IPS DF 19.7 (cell line): ENCODE measurements around the gene C10orf90.

ENCODE experiments used
- DNase-seq: peaks from one replicate; pipeline ENCODE4 v3.0.0-alpha.2; 2013; ENCODE audit warnings: low read depth, low spot score

C10orf90 gene

DNA sequence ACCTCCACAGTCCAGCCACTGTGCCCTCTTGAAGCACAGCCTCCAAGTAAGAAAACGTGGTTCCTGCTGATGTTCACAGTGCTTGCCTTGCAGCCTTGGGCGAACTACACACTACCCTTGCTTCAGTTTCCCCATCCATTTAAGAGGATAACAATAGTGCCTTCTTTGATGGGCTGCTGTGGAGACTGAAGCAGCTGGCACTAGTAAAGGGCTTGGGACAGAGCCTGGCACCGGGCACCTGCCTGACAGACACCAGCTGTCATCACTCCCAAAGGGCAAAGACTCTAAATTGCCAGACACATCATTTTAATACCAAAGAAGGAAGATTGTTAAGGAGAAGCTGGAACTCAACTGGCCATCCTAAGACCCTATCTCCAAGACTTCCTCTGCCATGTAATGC is 3.1 kb upstream of the C10orf90 start:
- DNase-seq: no peak

DNA sequence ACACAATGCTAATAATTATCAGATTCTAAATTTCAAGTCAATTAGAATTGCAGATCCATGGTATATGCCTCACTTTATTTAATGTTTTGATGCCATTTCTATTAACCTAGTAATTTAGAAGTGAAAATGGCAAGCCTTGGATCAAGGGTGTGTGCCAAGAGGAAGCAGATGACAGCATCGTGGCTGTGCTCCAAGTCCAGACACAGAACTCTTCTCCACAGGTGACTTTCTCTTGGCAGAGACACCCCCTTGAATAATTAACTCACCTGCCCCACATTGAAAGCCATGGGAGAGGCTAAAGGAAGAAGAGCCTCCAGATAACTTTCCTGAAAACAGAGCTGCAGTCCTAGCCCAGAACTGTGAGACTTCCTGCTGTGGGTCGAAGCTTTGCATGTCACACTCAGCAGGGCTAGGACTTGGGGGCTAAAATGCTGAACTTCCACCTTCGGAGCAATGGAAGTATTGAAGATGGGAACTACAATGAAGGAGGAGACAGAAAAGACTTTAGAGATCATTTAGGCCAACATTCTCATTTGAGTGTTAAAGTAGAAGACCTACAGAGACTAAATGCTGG is 996 bp upstream of the C10orf90 start:
- DNase-seq: no peak

DNA sequence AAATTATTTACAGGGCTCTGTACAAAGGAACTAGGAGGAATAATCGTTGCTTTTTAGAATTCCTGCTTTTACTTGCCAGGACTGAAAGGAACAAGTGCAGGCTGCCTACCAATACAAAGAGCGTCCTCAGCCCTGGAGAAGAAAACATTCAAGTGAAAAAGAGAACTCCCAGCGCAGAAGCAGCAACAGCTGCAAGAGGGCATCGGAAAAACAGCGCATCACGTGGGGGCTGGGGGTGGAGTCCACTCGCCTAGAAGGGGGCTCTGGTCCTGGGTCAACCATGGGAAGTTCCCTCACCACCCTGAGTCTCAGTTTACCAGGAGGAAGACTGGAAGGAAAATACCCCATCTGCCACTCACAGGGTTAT is 385 bp upstream of the C10orf90 start:
- DNase-seq: no peak

DNA sequence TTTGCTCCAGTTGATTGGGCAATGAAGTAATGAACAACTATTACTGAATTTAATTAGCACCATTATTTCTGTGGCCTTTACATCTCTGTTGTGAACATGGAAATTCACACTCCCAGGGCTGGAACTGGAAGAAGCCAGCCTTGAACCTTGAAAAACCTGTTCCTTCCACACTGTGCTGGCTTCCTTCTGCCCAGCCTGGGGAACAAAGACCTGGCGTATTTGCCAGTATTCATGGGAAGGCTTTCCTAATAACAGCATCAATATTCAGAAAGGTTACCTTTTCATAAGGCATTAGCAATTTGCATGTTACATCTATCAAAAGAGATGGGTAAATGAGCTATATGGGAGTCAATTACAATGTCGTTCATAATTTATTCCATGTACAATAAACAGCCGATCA is 1.3 kb downstream of the C10orf90 start:
- no peak for DNase-seq

DNA sequence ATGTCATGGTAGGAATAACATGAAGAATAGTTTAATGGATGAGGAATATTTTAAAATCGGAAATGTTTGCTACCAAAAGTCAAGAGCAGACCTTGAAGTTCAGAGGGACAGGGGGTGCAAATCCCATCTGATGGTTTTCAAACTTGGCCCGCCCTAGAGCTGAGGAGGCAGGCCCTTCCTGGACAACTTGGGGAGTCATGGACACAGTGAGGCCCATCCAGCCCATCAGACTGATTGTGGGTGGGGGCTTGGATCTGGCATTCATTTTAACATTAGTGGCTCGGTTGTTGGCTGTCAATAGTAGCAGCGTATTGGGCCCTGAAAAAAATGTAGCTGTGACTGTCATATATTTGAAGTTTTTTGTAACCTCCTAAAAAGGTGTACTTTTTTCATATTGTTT is 2.0 kb downstream of the C10orf90 start:
- no peak for DNase-seq

DNA sequence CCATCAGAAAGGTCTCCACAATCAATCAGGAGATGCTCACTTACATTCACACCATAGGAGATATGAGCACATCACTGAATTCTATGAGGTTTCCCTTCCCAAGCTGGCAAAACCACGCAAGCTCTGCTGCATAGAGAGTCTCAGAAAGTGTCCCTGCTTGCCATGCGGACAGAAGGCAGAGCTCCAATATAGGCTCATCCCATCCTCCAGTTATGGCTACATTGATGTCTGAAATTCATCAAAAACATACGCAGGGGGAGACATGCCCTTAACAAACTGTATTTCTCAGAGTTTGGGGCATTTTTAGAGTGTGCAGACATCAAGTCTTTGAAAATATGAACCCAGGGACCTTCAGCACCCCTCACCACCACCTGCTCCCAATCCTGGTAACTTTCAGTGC is 2.9 kb downstream of the C10orf90 start:
- DNase-seq: no peak

DNA sequence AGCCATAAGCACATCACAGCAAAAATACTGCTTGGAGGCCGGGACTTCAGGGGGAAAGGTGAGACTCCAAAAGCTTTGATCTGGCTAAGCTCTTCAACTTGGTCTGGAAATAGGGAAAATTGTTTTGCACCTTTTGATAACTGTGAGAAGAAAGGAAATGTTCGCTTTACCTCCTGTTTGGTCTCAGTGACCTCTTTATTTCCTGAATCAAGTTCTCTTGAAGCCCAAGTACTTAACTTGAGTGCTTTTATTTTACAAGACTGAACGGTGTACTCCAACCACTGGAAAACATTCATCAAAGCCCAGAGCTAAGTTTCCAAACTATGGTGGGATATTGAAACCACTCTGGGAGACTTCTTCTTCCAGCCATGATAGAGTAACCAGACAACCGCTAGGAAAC is 5.3 kb downstream of the C10orf90 start:
- no peak for DNase-seq

DNA sequence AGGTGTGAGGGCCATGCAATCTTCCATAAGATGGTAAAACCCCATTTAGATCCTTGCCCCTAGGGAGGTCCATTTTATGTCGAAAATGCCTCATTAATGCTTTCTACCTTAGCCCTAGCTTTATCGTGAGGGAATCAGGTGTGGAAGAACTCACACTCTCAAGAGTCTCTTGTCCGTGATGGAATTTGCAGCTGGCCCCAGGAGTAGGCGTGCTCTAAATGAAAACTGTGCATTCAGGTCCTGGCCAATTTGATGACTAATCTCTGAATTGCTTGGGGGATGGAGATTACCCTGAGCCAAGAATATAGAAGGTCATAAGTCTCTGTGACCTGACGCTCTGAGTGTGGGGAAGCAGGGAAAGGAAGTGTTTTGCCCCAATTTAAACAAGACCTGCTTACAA is 6.6 kb downstream of the C10orf90 start:
- no peak for DNase-seq

DNA sequence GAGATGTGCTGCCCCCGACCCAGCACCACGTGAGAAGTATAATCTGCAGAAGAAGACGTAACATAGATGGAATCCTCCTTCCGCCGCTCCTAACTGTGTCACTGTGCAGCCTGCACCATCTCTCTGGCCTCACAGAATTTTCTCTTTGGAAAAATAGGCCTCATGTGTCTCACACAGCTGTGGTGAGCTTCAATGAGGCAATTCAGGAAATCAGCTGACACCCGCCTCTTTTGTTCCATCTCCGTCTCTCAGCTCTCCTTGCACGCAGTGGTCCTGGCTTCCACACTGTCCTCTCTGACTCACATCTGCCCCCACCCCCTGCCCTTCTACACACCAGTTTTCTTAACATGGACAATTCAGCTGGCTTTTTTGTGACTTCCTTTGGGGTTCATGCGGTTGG is 7.2 kb downstream of the C10orf90 start:
- DNase-seq: no peak

DNA sequence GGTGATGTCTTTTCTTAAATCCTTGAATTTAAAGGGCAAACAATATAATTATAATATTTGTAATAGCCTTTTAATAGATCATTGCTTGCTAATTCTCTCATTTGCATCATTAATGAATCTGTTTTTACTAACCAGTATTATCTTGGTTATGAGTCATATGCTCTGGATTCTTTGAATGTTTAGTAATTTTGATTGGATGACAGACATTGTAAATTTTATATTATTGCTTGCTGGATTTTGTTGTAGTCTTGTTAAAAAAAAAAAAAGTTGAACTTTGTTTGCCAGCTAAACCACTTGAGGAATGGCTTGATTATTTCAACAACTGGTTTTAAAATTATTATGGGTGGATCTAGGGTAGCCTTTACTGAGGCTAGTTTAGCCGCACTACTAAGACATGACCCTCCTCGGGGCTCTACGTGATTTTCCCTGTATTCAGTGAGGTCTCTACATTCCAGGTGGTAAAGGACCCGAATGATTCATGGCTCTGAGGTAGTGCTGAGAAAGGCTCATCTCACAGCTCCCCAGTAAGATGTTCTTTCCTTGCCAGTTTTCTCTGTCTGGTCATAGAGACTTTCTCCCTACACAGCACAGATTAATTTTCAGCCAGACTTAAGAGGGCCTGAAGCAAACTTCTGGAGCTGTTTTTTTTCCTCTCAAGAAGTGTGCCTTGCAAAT is 8.5 kb downstream of the C10orf90 start:
- DNase-seq: no peak

DNA sequence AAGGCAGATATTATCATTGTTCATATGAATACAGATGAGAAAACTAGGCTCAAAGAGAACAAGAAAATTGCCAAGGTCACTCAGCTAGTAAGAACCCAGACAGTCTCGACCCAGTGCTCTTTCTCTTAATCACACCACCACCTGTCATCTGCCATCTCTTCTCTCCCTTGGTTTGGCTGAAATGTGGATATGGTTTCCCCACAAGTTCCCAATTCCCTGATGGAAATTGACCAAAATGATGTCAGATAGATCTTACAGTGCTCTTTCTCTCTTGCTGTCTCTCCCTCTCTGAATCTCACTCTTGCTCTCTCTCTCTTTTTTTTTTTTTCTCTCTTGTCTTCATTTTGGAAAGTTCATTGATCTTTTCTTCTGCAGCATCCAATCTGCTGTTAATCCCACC is 9.1 kb downstream of the C10orf90 start:
- no peak for DNase-seq

DNA sequence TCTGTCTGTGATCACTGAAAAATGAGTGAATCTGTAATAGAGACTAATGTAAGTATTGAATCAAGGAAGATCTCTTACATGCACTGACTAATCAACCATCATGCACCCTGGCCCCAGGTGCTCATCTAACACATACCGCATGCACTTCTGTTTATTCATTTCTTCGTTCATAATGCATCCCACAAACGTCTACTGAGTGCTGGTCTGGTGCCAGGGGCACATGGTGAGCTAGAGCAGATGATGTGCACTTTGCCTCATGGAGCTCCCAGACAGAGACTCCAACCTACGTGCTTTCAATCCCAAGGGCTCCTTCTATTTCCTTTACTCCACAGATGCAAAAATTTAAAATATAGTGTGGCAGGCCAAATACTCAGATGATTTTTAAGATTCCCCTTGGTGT is 10.7 kb downstream of the C10orf90 start:
- no peak for DNase-seq

DNA sequence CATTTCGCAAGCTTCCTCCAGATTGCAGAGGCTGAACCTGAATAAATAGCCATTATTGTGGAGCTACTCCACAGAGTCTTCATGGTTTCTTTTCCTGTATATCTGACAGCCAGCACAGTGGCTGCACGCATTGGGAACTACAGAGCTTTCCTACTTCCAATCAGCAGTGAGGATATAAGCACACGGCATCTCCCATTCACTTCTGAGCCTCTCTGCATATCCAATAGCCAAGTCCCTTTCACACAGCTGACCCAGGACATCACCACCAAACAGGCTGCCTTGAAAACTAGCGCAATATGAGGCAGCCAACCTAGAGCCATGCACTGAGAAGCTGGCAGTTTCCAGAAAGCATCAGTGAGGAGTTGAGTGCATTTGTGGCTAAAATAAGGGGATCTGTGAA is 11.6 kb downstream of the C10orf90 start:
- DNase-seq: no peak

DNA sequence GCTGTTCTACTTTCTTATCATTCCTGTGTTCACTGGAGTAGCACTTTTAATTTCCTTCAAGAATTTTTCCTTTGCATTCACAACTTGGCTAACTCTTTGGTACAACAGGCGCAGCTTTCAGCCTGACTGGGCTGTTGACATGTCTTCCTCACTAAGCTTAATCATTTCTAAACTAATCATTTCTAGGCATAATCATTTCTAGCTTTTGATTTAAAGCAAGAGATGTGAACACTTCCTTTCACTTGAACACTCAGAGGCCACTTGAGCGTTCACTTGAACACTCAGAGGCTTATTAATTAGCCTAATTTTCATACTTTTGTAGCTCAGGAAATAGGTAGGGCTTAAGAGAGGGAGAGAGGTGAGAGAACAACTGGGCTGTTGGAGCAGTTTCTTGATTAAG is 15.9 kb downstream of the C10orf90 start:
- no peak for DNase-seq

DNA sequence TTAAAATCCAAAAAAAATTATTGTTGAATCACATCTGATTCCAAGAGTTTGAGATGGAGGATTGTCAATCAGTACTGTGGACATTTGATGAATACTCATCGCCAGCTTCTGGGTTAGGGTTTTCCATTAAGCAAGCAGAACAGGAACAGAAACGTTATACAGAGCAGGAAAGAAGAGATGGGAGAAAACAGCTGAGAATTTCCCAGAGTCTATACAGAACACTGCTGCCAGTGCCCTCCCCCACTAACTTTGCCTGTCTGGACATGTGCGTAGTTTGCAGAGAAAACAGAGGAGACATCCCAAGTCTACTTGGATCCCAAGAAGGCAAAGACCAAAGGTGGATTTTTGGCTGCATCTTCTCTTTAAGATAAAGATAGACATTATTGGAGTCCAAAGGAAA is 19.0 kb downstream of the C10orf90 start:
- no peak for DNase-seq

DNA sequence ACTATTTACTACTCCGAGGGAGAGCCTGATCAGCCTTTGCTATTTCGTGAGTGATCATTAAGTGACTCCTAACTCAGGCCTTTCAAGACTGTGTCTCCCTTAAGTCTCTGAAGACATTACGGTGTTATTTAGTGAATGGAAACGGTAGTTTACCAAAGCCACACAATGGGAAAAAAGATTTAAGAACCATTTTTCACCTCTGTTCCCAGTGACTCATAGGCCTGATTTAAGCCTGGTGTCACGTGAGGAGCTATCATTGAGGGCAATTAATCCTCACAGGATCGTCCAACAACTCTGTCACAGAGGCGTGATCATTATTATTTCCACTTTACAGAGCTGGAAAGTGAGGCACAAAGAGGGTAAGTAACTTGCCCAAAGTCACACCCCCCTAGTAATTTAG is 20.3 kb downstream of the C10orf90 start:
- no peak for DNase-seq

DNA sequence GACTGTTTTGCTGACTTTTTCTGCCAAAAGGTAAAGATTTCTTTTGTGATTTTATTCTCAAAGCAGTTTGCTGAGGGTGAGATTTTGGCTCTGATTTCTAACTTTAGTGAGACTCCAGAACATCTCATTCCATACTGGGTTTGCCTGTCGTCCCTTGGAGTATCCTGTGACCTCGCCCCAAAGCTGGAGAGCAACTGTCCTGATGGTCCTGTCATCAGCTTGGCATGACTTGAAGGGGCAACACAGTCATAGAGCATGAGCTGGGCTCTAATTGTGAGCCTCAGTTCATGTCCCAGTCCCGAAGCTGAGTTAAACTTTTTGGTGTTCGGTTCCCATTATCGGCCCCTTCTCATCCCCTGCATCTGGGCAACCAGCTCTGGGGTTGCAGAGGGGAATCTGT is 23.4 kb downstream of the C10orf90 start:
- no peak for DNase-seq

DNA sequence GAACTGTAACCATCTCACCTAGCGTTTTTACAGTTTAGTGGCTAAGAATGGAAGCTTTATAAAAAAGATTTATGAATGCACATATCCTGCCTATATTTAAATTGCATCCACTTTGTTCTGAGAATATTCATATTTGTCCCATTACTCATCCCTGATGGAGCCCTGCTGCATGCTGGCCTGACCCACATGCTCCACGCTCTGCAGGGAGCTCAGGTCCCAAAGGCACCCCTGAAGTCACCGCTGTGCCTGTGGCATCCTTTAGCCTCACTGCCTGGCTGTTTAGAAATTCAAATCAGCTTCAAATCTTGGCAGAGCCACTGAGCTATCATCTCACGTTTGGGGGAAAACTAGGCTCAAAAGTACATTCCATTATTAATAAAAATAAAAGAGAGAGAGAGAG is 24.4 kb downstream of the C10orf90 start:
- no peak for DNase-seq

DNA sequence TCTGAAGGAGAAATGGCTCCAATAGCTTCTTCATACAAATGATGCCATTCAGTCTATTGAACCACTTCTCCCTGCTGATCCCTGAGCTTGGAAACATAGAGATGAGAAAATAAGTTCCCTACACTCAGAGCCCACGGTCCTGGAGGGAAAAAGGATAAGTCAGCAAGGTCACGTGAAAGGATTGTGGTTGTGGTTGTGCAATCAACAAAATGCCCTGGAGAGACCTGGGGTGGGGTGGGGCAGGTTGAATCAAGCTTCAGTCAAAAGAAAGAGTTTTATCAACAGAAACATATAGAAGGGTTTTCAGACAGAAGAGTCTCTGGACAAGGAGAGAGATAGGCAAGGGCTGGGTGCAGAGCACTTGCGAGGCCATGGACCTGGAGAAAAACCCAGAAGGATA is 30.1 kb downstream of the C10orf90 start:
- DNase-seq: no peak

DNA sequence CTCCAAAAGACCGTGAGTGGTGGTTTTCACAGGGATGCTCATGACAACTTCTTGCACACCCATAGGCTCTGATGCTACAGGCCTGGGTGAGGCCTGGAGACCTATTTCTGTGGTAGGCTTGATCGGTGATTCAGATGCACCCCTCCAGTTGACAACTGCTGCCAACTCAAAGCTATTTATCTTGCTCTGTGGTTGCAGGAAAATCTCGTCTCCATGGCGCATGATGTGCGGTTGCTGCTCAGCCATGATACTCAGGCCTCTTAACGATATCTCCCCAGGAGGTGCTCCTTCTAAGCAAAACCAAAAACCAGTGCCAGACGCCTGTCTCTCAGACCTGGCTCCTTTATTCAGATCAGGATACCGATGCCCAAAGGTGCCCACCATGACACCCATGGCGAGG is 31.4 kb downstream of the C10orf90 start:
- DNase-seq: no peak

DNA sequence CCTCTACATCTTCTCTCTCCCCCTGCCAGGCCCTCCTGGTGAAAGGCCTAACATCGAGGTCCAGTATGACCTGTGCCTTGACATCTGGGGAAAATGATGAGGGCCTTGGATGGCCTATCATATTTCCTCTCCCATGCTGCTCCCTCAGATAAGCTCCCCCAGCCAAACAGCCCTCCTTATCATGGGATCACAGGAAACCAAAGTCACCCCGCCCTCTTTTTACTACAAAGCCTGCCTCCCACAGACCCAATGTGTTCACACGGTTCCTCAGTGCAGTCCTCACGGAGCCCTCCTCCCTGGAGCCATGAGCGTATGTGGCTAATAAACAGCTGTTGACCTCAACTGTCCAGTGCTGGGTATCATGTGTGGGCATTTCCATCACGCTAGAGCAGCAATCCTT is 32.0 kb downstream of the C10orf90 start:
- no peak for DNase-seq

DNA sequence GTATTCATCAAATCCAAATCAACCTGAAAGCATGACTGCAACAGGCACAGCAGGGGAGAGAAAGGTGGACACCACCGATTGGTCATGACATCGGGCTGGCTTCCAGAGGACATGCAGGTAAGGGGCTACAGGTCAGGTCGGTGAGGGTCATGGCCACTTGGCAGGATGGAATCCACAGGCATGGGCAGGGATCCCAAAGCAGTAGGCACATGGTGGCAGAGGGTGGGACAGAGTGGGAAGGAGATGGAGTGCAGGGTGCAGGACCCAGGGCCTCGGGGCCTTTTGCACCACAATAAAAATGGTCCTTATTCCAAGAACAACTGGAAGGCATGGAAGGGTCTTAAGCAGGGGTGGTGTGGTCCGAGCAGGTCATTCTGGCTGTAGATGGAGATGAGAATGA is 33.0 kb downstream of the C10orf90 start:
- no peak for DNase-seq

DNA sequence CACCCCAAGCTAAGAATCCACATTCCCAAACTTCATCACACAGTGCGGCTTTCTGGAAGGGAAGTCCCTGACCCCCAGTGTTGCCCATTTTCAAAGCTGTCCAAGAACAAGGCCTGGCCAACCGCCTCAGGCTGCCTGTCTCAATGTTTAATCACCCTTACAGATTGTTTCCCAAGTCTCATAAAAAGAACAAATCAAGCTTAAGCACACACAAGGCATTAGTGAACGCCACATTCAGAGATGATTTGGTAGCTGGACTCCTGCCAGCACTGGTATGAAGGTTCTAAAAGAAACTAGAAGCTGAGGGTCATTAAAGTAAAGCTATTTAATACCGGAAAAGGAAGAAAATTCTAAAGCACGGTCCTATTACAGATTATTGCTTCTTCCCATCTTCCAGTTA is 35.6 kb downstream of the C10orf90 start:
- DNase-seq: no peak

DNA sequence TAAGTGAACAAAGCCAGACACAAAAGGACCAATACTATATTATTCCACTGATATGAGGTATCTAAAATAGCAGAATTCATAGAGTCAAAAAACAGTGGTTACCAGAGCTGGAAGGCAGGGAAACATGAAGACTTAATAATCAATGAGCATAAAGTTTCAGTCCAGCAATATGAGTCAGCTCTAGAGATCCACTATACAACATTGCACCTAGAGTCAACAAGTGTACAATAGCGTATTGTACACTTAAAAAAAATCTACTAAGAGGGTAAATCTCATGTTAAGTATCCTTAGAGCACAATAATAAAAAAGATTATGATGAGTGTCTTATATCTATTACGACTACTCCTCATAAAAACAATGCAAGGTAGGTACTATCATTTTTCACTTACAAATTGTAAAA is 36.1 kb downstream of the C10orf90 start:
- no peak for DNase-seq
